RWPE1 (cell line): Measurements from ENCODE around the gene SP2.
A peak's percentile ranks its signal among the peaks of the same experiment; 100 is the strongest.

Experiments
- CTCF ChIA-PET: fragments of 350-600 bp; sonication (Branson Sonifier 250); formaldehyde crosslinking; extraction: SDS; loops from one replicate; lab custom pipeline; 2021; lab: Yijun Ruan, JAX
- POLR2A ChIA-PET: fragments of 400-600 bp; formaldehyde crosslinking; extraction: SDS; loops from one replicate; lab custom pipeline; 2020; ENCODE audit warnings: antibody characterized with exemption; ENCODE audit not compliant: low non-redundant PET; lab: Yijun Ruan, JAX
- DNase-seq: peaks from one replicate; pipeline ENCODE4 v3.0.0; 2012; ENCODE audit warnings: low spot score
- H3K27ac ChIP-seq: fragments of 450-650 bp; 2 replicates; pipeline ENCODE4 v1.5.1; 2017
- CTCF ChIP-seq: fragments of 450-650 bp; conservative IDR thresholded peaks from 2 replicates; pipeline ENCODE4 v1.5.1; 2017; ENCODE audit warnings: low read depth, mild to moderate bottlenecking

SP2 gene

GRCh38 chr17:47884905-47885730, 10.9 kb upstream of the SP2 start:
- TF ChIP-seq CTCF = no peak
- ChIA-PET CTCF (interaction anchor here (0.7 to 6.1 kb wide), 4 partner anchors 35 to 83 kb away, joined by 3 to 78 read pairs (median 9); partner anchors contain the start of gene SCRN2), POLR2A (no interaction called here)
- DNase-seq = no peak
- H3K27ac ChIP-seq = peak overlapping the region; percentile 67

- ChIA-PET POLR2A (no interaction called here), CTCF (interaction anchor here (4.4 to 6.7 kb wide), 2 partner anchors 44 to 48 kb away, joined by 77 to 102 read pairs; partner anchors contain the start of gene SCRN2)
- no peak for DNase-seq
- TF ChIP-seq CTCF = no peak
- H3K27ac ChIP-seq = no peak overlapping the region
Observed at GRCh38 chr17:47888293-47888692, 7.7 kb upstream of the SP2 start.

GRCh38 chr17:47889734-47890529, 6.1 kb upstream of the SP2 start:
- CTCF ChIA-PET = interaction anchor here (0.5 to 6.7 kb wide), 21 partner anchors 10 to 314 kb away, joined by 3 to 102 read pairs (median 5); partner anchors contain the start of genes LRRC46, MRPL10, SCRN2 and SP6
- H3K27ac ChIP-seq = no peak overlapping the region
- peak; percentile 96 for TF ChIP-seq CTCF
- POLR2A ChIA-PET = interaction anchor here (0.7 kb wide), 1 partner anchor 47 kb away, joined by 4 read pairs; no protein-coding TSS in a partner anchor
- DNase-seq = peak; percentile 64

- CTCF ChIA-PET = interaction anchor here (0.6 to 6.7 kb wide), 5 partner anchors 42 to 110 kb away, joined by 3 to 102 read pairs (median 38); partner anchors contain the start of genes CDK5RAP3, SCRN2 and SP6
- peak overlapping the region; percentile 14; the same call in 1 of the 2 replicates for H3K27ac ChIP-seq
- POLR2A ChIA-PET = no interaction called here
- DNase-seq = no peak
- TF ChIP-seq CTCF = no peak
Observed at GRCh38 chr17:47891545-47892088, 4.4 kb upstream of the SP2 start.

- peak overlapping the region; percentile 93 for H3K27ac ChIP-seq
- ChIA-PET POLR2A (interaction anchor here (1.1 to 1.6 kb wide), 3 partner anchors 30 to 54 kb away, joined by 4 to 9 read pairs (median 4); partner anchors contain the start of gene SCRN2), CTCF (interaction anchor here (0.7 to 6.7 kb wide), 6 partner anchors 50 to 76 kb away, joined by 4 to 102 read pairs (median 9); partner anchors contain the start of genes CDK5RAP3 and SCRN2)
- no peak for DNase-seq
- no peak for TF ChIP-seq CTCF
Observed at GRCh38 chr17:47894498-47895346, 1.3 kb upstream of the SP2 start.
